Activated CD8-positive, alpha-beta T cell treated with anti-CD3 and anti-CD28 coated beads for 36 hours (primary cell): Measurements from ENCODE around the gene CCDC7. TPM values are rescaled to one million over a fixed set of nuclear protein-coding genes. Genes with fewer than 3 reads are reported as not detected.

Experiments used
- ATAC-seq: fragments of 200-7000 bp; cut with Tn5 transposase; one replicate; pipeline ENCODE4 v1.10.0; 2021; ENCODE audit warnings: mild to moderate bottlenecking, moderate library complexity
- CTCF ChIA-PET: fragments of 350-600 bp; sonication (Branson Sonifier 250); formaldehyde crosslinking; loops from one replicate; lab custom pipeline; 2021; ENCODE audit warnings: antibody characterized with exemption; lab: Charles Lee
- POLR2A ChIA-PET: fragments of 350-600 bp; sonication (Branson Sonifier 250); formaldehyde crosslinking; loops from one replicate; lab custom pipeline; 2021; ENCODE audit warnings: antibody characterized with exemption; lab: Charles Lee
- DNase-seq: peaks from one replicate; pipeline ENCODE4 v3.0.0-alpha.2; 2020
- H3K27ac Mint-ChIP-seq: one replicate; pipeline ENCODE4 v1.8.0; 2021; ENCODE audit warnings: mild to moderate bottlenecking, mixed read lengths
- H3K27me3 Mint-ChIP-seq: one replicate; pipeline ENCODE4 v1.8.0; 2021; ENCODE audit warnings: mixed read lengths
- H3K36me3 Mint-ChIP-seq: one replicate; pipeline ENCODE4 v1.8.0; 2021; ENCODE audit warnings: low read depth, mixed read lengths
- H3K4me1 Mint-ChIP-seq: one replicate; pipeline ENCODE4 v1.8.0; 2021; ENCODE audit warnings: low read depth, mixed read lengths
- H3K4me3 Mint-ChIP-seq: one replicate; pipeline ENCODE4 v1.8.0; 2021; ENCODE audit warnings: mild to moderate bottlenecking, moderate library complexity, mixed read lengths
- H3K9me3 Mint-ChIP-seq: one replicate; pipeline ENCODE4 v1.8.0; 2021; ENCODE audit warnings: mixed read lengths
- CTCF ChIP-seq: fragments of 200-600 bp; IDR thresholded peaks from one replicate; pipeline ENCODE4 v1.8.0; 2022; ENCODE audit warnings: antibody characterized with exemption, mild to moderate bottlenecking
- intact Hi-C: fragments of 100-400 bp; cut with micrococcal nuclease; formaldehyde crosslinking; loops from one replicate; pipeline ENCODE4 v1.10.0; 2022
- total RNA-seq, 2 experiments: library from RNA; stranded (reverse); gene quantifications; one replicate each; pipeline ENCODE4 v1.2.3, GENCODE V29; 2021

CCDC7 gene
- total RNA-seq, 2 experiments from 2014 or later = 5.5 to 10.4 TPM

- H3K4me3 Mint-ChIP-seq = no peak overlapping the region
- CTCF ChIA-PET = no interaction called here
- intact Hi-C loops = no loop called here
- H3K4me1 Mint-ChIP-seq = no peaks in the 10 kb centered on the region
- no peak for DNase-seq
- H3K27ac Mint-ChIP-seq = no peak overlapping the region
- POLR2A ChIA-PET = no interaction called here
- peaks cover 8% of the 10 kb centered on the region for H3K36me3 Mint-ChIP-seq
- no peak for ATAC-seq
- no peak for TF ChIP-seq CTCF
- no peaks in the 10 kb centered on the region for H3K27me3 Mint-ChIP-seq
- H3K9me3 Mint-ChIP-seq = peaks cover 19% of the 10 kb centered on the region
Measured at GRCh38 chr10:32516567-32517495, 70.9 kb downstream of the CCDC7 start.

GRCh38 chr10:32530231-32530630 lies 84.3 kb downstream of the CCDC7 start:
- Mint-ChIP-seq H3K9me3 (peaks cover 11% of the 10 kb centered on the region), H3K27ac (no peak overlapping the region), H3K36me3 (peaks cover 11% of the 10 kb centered on the region), H3K4me3 (no peak overlapping the region), H3K4me1 (no peaks in the 10 kb centered on the region), H3K27me3 (no peaks in the 10 kb centered on the region)
- intact Hi-C loops = no loop called here
- ChIA-PET POLR2A (no interaction called here), CTCF (no interaction called here)
- no peak for DNase-seq
- TF ChIP-seq CTCF = no peak
- no peak for ATAC-seq

GRCh38 chr10:32538256-32538655 lies 92.3 kb downstream of the CCDC7 start:
- Mint-ChIP-seq H3K36me3 (peaks cover 12% of the 10 kb centered on the region), H3K27ac (no peak overlapping the region), H3K4me3 (no peak overlapping the region), H3K4me1 (peaks cover 3% of the 10 kb centered on the region), H3K27me3 (no peaks in the 10 kb centered on the region), H3K9me3 (peaks cover 13% of the 10 kb centered on the region)
- ChIA-PET POLR2A (no interaction called here), CTCF (no interaction called here)
- intact Hi-C loops = no loop called here
- DNase-seq (no peak), ATAC-seq (no peak)
- no peak for TF ChIP-seq CTCF

GRCh38 chr10:32540691-32541470 lies 94.9 kb downstream of the CCDC7 start:
- CTCF ChIA-PET = no interaction called here
- Mint-ChIP-seq H3K4me3 (no peak overlapping the region), H3K4me1 (peaks cover 3% of the 10 kb centered on the region), H3K27me3 (no peaks in the 10 kb centered on the region), H3K36me3 (peaks cover 2% of the 10 kb centered on the region), H3K27ac (no peak overlapping the region), H3K9me3 (no peaks in the 10 kb centered on the region)
- intact Hi-C loops = no loop called here
- POLR2A ChIA-PET = interaction anchor here (0.6 kb wide), 1 partner anchor 652 kb away, joined by 3 read pairs; no protein-coding TSS in a partner anchor
- TF ChIP-seq CTCF = no peak
- DNase-seq = no peak
- ATAC-seq = no peak

- no peak overlapping the region for H3K27ac Mint-ChIP-seq
- POLR2A ChIA-PET = no interaction called here
- TF ChIP-seq CTCF = no peak
- peaks cover 13% of the 10 kb centered on the region for H3K9me3 Mint-ChIP-seq
- intact Hi-C loops = no loop called here
- no peak overlapping the region for H3K4me3 Mint-ChIP-seq
- no peaks in the 10 kb centered on the region for H3K27me3 Mint-ChIP-seq
- CTCF ChIA-PET = no interaction called here
- peaks cover 20% of the 10 kb centered on the region for H3K36me3 Mint-ChIP-seq
- no peaks in the 10 kb centered on the region for H3K4me1 Mint-ChIP-seq
- ATAC-seq = no peak
- no peak for DNase-seq
Measured at GRCh38 chr10:32548208-32548607, 102.3 kb downstream of the CCDC7 start.
